HCT116 (cell line): ENCODE measurements around the gene TCP11.

Experiments used
- CEBPB ChIP-seq: IDR thresholded peaks from 2 replicates; pipeline ENCODE4 v1.6.1; 2012; ENCODE audit warnings: low read depth
- CTCF ChIP-seq, 3 experiments: fragments of 200-600 bp in 1 of 3; sonication (generic) in 1 of 3; IDR thresholded peaks in 2 of 3; conservative IDR thresholded peaks in 1 of 3; 2 replicates each; pipeline ENCODE4 v1.5.1; 2012 to 2017; ENCODE audit warnings: low read depth in 2 of 3, low read length in 2 of 3, antibody characterized with exemption in 1 of 3, borderline replicate concordance in 1 of 3, control low read depth in 1 of 3, mild to moderate bottlenecking in 1 of 3, mixed read lengths in 1 of 3, mixed run types in 1 of 3, moderate library complexity in 1 of 3; ENCODE audit not compliant: insufficient read depth in 1 of 3
- EZH2phosphoT487 ChIP-seq: fragments of 200-600 bp; IDR thresholded peaks from 2 replicates; pipeline ENCODE4 v1.6.1; 2018; ENCODE audit warnings: antibody characterized with exemption, borderline replicate concordance
- FOSL1 ChIP-seq: IDR thresholded peaks from 2 replicates; pipeline ENCODE4 v1.6.1; 2012; ENCODE audit warnings: low read depth
- POLR2AphosphoS5 ChIP-seq: IDR thresholded peaks from 2 replicates; pipeline ENCODE4 v1.6.1; 2011; ENCODE audit warnings: mild to moderate bottlenecking, low read depth, low read length, moderate library complexity
- TF ChIP-seq, protein P1 (sequence below): IDR thresholded peaks from 2 replicates; pipeline ENCODE4 v1.6.1; 2012; ENCODE audit warnings: low read depth

GRCh38 chr6:35147026-35147425 lies 5.9 kb upstream of the TCP11 start:
- TF ChIP-seq CEBPB (no peak), CTCF (IDR thresholded peaks at IDR 0.05 in 2 of 3, conservative IDR thresholded peaks at IDR 0.05 in 1 of 3; ENCODE audit: borderline replicate concordance in 1 of 3, insufficient read depth in 1 of 3, low read depth in 2 of 3, low read length in 2 of 3) (no peak), FOSL1 (no peak), EZH2phosphoT487 (no peak), POLR2AphosphoS5 (no peak)
- TF ChIP-seq, protein P1, sequence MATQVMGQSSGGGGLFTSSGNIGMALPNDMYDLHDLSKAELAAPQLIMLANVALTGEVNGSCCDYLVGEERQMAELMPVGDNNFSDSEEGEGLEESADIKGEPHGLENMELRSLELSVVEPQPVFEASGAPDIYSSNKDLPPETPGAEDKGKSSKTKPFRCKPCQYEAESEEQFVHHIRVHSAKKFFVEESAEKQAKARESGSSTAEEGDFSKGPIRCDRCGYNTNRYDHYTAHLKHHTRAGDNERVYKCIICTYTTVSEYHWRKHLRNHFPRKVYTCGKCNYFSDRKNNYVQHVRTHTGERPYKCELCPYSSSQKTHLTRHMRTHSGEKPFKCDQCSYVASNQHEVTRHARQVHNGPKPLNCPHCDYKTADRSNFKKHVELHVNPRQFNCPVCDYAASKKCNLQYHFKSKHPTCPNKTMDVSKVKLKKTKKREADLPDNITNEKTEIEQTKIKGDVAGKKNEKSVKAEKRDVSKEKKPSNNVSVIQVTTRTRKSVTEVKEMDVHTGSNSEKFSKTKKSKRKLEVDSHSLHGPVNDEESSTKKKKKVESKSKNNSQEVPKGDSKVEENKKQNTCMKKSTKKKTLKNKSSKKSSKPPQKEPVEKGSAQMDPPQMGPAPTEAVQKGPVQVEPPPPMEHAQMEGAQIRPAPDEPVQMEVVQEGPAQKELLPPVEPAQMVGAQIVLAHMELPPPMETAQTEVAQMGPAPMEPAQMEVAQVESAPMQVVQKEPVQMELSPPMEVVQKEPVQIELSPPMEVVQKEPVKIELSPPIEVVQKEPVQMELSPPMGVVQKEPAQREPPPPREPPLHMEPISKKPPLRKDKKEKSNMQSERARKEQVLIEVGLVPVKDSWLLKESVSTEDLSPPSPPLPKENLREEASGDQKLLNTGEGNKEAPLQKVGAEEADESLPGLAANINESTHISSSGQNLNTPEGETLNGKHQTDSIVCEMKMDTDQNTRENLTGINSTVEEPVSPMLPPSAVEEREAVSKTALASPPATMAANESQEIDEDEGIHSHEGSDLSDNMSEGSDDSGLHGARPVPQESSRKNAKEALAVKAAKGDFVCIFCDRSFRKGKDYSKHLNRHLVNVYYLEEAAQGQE: no peak
